GM19468 (cell line): ENCODE data around the gene SLC35F1.

Experiments
- ATAC-seq: cut with Tn5 transposase; IDR thresholded peaks from one replicate; pipeline ENCODE4 v1.9.1; 2021; ENCODE audit warnings: mild to moderate bottlenecking, moderate library complexity, moderate number of reproducible peaks; ENCODE audit not compliant: unreplicated experiment; ENCODE audit errors: extremely low read depth

SLC35F1 gene

DNA sequence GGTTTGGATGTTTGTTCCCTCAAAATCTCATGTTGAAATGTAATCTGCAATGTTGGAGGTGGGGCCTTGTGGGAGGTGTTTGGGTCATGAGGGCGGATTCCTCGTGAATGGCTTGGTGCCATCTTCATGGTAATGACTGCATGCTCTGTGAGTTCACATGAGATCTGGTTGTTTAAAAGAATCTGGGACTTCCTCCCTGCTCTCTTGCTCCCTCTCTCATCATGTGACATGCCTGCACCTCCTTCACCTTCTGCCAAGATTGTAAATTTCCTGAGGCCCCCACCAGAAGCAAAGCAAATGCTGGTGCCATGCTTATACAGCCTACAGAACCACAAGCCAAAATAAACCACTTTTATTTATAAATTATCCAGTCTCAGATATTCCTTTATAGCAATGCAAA is 390.8 kb downstream of the SLC35F1 start:
- ATAC-seq: no peak

DNA sequence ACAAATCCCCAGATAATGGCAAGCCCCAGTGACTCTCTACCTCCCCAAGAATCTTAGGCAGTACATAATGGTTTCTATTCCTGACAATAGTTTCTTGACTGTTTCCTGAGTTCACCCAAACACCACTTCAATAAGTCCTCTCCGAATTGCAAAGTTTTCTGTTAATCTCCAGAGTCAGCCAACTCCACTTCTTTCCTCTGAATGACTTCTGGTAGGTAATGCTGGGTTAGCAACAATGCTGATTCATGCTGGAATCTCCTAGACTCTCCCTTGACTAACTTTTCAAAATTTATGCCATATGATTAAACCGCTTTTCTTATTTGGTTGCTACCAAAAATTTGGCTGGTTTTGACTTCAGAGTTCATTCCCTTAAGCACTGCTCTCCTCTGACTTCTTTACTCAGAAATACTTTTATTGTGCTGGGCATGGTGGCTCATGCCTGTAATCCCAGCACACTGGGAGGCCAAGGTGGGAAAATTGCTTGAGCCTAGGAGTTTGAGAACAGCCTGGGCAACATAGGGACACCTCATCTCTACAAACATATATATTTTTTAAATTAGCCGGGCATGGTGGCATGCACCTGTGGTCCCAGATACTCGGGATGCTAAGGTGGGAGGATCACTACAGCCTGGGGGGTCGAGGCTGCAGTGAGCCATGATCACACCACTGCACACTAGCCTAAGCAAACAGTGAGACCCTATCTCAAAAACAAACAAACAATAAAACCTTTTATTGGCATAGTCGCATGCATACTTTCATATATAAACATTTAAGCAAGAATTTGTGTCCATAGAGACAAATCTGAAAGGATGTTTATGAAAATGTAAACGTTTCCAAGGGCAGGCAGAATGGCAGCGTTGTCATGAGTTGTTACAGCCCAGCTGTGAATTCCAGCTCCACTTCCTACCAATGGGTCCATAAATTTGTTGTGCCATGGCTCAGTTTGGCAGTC is 391.7 kb downstream of the SLC35F1 start:
- no peak for ATAC-seq

DNA sequence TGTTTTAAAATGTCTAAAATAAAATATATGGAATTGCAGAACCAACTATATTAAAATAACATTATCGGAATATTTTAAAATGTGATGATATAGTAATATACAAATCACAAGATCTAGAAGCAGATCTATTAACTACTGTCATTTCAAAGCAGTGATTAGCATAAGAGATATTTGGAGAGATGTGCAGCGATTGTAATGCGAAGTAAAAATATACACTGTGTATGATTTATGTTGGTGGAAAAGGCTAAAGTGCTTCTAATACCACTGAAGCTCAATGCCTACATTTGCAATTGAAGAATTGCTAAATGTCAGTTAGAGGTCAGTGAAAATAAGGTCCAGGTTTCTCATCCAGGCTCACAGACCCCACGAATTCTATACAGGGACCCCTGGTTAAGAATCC is 392.4 kb downstream of the SLC35F1 start:
- ATAC-seq: no peak

DNA sequence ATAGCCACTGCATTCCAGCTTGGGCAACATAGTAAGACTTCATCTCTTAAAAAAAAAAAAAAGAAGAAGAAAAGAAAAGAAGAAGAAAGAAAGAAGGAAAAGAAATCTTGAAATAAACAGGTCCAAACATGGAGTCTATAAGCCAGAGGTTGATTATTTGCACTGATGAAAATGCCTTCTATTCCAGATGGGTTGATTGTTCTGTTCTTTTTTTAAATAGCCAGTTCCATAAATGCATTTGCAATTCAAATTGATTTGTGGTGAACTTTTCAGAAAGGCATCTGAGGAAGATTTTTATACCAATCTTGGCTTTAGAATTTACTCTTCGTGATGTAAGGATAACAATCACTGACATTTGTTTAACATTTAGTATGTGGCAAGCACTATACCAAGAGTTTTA is 397.3 kb downstream of the SLC35F1 start:
- no peak for ATAC-seq

DNA sequence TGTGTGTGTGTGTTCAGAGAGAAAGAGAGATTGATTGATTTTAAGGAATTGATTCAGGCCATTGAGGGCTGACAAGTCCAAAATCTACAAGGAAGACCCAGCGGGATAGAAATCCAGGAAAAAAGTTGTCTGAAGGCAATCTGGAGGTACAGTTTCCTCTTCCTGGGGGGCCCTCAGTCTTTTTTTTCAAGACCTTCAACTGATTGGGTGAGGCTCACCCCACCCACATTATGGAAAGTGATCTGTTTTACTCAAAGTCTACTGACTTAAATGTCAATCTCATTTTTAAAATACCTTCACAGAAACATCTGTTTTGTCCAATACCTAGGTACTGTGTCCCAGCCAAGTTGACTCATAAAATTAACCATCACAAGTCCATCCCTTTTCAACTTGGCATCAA is 398.0 kb downstream of the SLC35F1 start:
- no peak for ATAC-seq

DNA sequence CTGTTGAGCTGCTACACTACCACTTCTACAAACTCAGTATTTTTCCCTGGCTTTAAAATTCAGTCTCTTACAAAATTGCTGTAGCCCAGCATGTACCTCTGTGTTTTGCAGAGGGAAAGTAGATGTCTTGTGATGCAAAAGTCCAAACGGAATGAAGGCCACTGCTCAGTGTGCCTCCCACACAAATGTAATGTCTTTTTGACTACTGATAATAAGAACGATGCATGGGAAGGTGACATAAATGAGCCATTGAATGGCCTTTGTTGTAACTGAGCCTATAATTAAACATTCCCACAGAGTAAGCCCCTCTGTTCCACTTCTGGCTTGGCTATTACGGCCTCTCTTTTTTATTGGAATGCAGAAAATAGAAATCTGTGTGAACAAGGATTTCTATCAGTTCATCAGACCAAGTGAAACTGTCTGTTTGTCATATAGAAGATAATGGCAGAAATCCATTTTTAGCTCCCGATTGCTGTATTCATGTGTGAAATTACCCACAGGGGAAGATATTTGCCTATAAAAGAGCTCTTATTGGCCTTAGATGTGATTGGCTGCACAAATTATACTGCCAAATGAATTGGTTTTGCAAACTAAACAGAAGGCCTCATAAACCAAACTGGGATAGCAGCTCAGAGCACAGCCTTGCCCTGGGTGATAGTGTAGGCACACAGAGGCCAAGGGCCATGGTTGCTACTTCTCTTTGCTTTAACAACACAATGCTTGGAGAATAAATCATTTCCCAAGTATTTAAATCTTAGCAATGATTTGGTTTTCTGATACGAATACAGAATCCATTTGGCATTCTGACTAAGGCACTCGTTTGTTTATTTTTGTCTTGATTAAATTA is 399.6 kb downstream of the SLC35F1 start:
- no peak for ATAC-seq

DNA sequence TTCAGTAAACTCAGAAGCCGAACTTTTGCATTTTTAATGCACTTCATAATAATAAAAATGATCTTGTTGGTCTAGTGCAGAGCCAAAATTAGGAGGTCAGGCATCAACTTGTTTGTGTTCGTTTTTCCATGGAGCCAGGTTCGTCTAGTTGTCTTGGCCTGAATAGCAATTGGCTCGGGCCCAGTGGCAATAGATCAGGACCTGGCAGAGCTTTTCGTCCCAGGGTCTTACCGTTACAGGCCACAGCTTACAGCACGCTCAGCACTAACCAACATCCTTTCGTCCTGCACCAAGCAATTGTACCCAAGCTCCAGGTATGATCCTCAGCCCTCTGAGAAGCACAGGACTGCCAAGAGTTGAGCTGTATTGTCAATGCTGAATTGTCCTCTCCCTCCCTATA is 400.5 kb downstream of the SLC35F1 start:
- no peak for ATAC-seq

DNA sequence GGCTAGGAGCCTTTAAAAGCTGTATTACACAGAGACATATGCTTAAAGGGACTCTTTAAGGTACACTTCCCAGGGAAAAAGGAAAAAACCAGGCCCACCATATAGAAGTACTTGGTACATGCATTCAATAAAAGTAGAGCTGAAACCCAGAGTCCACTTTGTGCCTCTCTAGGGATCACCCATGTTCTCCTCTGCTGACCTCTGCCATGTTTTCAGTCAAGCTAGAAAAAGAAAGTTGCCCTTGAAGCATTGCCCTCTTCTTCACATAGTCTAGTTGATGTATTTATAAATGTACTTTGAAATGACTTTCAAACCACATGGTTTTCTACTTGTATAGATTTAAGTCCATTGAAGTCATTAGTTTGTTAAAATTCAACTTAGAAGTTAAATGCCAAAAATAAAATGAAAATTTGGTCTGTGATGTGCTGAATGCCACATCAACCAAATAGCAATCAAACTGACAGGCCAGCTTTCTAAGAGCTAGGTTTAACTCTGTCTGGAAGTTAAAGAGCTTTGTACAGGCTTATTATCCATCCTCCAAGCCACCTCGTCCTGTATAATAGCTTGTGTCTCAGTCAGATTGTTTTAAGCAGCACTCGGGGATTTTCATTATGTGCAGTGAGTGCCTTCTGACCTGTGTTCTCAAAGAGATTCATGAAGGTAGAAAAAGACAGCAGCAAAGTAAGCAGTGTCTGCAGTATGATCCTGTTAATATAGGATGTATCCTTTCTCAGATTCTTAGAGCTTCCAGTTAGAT is 402.5 kb downstream of the SLC35F1 start:
- ATAC-seq: no peak

DNA sequence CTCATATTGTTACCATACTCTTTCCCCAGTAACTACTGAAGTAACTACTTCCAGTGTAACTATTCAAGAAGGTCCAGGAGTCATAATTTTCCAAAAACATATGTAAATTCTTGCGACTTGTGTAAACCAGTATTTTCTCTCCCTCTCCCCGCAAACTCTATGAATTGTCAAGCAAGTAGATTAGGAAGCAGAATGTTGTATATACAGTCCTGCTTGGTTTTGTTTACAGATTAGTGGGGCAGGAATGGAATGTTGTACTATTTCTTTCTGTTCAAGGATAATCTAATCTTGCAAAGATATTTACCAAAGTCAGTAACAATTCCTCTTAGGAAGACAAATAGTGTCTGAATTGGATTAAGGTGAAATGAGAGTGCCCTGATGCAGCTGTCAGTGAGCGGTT is 406.1 kb downstream of the SLC35F1 start:
- ATAC-seq: no peak

DNA sequence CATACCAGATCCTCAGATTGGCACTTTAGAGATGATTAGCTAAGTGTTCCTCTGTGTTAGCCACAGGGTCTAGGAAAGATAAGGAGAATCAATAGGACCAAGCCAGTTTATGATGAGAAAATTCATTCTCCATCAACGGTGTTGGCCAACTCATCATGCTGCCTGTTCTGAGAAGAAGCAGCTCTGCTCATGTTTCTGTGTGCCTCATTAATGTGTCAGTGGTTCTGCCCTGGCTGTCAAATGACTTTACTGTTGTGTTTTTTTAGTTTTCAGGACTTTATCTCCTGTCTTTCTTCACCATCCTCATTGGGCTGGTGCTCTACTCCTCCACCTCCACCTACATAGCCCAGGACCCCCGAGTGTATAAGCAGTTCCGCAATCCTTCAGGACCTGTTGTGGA is 406.7 kb downstream of the SLC35F1 start:
- no peak for ATAC-seq

DNA sequence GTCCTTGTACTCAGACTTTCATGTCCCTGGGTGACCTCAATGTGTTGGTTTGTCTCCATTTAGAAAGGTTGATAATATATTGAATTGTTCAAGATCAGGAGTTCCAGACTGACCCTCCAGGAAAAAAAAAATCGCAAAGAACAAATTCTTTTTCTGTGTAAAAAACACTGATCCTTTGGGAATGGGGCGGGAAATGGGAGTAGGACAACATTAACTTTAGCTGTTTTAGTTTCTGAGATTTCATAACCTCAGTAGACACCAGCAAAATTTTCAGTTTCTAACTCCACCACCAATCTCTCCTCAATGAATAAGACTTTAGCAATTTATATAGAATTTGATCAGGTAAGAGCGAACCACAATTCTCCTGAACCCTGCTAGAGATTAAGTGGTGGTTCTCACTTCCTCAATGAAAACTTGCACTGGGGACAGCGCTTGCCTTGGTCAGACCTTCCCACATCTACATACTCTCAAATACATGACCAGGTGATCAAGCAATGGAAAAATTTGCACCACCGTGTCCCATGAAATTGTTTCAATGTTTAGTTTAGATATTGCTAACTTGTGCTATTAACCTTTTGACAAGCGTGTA is 409.8 kb downstream of the SLC35F1 start:
- ATAC-seq: peak; percentile 54

DNA sequence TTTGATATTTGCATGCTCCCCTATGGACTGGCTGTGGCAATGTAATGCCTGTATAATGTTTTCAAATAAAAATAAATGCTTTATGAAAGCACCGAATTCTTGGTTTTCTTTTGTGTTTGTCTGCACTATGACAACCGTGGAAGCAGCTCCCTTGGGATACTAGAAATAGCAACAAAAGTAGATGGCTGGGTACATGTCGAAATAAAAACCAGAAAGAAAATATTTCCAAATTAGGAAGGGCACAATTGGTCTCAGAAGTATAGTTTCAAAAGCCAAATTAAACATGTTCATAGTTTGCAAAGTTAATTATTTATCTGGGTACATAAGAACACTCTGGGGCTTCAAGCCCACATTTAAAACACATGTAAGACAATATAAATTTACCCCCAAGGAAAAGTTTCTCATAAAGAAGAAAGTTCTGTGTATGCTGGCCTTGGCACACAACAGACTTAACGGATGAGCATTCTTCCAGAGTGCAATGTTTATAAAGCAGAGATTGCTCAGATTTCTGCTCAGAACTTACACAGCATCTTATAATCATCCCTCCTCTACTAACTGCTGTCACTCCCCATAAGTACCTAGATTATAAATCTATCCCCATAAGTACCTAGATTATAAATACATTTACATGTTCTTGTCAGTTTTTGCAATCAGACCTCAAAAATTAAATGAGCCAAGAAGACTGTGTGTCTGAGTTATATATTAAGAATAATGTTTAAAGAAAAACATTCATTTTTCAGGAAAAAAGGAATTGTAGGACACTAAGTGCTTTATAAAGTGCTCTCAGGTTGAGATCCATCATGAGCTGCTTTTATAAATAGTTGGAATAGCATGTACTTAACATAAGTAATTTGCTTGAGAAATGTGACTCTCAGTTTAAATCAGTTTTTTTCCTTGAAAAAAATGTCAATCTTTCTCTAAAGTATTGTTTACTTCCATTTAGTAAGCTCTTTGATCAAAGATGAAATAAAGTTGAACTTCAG is 410.8 kb downstream of the SLC35F1 start:
- ATAC-seq: no peak

DNA sequence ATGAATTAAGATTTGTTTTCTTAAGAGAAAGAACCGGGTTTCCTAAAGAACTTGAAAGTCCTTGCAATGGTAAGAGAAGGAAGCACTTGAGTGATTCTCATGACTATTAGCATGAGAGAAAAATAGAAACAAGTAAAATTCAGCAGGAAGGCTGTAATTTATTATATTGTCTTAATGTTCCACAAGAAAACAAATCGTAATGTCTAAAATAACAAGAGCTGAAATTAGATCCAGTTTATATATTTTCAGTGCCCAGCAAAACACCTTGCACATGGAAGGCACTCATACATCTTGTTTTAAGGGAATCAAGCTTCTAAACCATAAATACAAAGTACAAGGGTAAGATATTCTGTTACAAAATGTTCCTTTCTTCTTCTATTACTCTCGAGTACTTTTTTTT is 411.6 kb downstream of the SLC35F1 start:
- ATAC-seq: no peak

DNA sequence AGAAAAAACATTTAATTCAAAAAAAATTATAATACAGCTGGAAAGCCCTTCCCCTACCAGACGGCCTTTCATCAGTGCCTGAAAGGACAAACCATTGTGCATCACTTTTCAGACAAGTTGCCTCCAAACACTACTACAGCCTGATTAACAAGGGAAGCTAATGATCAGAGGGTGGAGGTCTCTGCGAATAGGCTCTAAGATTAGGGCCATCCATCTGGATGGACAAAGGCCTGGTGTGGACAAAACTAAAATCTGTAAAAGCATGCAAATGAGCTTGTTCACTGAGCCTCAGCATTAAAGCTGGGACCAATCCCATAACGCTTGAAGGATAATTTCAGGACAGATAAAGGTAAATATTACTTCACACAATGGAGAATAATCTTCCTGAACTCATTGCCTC is 412.4 kb downstream of the SLC35F1 start:
- no peak for ATAC-seq

DNA sequence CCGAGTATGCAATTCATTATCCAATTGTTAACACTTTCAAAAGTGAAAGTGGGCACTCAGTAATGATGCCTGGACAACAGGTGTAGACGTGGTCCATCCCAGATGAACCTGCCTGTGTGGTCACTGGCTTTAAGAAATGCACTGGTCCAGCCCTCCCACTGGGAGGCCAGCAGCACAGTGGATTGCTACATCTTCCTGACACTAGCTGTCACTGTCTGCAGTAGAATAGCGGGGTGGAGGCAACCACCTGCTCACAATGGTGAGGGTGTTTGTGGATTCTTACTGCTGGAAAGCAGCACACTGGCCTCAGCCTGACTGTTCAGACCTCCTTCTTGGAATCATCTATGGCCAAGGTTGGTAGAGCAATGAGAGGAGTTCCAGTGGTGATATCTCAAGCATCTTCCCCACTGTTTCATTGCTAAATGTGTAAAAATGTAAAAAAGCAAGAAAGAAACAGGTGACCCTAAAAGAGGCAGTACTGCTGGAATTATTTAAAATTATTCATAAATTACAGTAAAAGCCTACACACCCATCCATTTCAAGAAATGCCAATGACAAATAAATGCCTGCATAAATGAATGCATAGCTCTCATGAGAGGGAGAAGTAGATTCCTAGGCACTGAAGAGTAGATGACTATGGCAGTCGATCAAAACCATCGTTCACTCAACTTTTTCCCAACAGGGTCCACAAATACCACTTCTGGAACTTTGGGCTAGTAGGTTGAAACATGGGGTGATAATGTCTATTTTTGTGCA is 413.0 kb downstream of the SLC35F1 start:
- ATAC-seq: no peak

DNA sequence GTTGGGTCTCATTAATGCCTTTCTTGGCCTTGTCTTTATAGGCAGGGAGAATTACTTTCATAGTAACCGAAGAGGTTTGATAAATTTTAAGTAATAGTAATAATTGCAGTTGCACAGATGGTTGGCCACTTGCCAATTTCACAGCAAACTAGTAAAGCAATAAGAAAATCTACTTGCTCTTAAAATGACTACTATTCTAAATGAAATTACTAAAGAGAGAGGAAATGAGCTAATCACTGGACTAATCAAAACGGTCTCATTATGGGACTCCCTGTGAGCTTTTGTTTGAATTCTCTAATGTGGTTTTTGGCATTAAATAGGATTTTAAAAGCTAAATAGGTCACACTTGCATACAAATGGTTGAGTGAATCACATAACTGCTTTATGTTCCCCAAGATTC is 413.6 kb downstream of the SLC35F1 start:
- no peak for ATAC-seq

DNA sequence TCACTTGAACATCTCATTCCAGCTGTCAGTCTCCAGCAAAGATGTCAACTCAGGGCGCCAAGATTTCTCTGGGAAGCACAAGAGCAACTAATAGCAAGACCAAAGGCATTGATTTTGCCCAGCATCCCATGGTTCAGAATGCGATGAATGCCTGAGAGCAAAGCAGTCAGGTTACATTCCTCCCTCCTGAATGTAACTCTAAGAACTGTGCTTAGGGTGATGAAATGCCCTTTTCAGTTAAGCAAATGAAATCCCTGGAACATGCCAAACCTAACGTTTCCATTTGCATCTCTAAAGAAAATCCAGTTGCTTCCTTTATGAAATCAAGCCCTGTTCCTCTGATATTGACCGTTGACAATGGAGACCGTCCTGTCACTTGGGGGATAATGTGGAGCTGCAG is 417.1 kb downstream of the SLC35F1 start:
- no peak for ATAC-seq

DNA sequence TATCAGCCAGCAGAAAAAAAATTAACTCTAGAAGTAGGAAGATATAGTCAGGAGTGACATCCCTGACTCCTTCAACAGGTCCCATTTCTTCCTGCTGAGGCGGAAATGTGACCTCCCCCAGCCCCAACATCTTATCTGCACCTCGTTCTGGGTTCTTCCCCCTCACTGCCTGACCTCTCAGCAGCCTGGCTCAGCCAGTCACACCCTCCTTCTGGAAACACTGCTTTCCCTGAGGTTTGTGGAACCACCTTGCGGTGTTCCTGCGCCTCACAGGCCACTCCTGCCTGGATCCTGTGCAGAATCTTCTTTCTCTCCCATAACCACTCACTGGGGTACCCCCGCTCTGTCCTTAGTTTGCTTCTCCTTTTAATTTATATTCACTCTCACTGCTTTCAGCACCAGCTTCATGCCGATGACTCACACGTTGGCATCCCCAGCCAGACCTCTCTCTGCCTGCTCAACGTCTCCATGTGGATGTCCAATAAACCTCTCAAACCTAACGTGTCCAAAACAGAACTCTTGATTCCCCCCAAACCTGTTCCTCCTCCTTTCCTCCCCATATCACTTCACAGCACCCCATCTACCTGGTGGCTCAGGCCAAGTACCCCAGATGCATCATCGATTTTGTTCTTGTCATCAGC is 418.3 kb downstream of the SLC35F1 start:
- no peak for ATAC-seq
